ENCODE data around the gene LMF2. TPM values are rescaled to one million over a fixed set of nuclear protein-coding genes. Genes with fewer than 3 reads are reported as not detected.

LMF2 gene
- total RNA-seq, 4 donors from 2014 or later = 35.4 to 65.0 (median 46.2) TPM

GRCh38 chr22:50545522-50546325 lies 38.2 kb upstream of the LMF2 start, which contains the start of gene KLHDC7B:
Gene KLHDC7B (plus strand): TSS chr22:50545899. CDS start chr22:50546244, 345 bp downstream.
- Histone ChIP-seq H3K9me3 (no peaks in the 10 kb centered on the region), H3K27me3 (peaks cover 0 to 59% (median 0%) of the 10 kb centered on the region in 4 donors), H3K36me3 (no peaks in the 10 kb centered on the region), H3K27ac (peak within 1 kb of the TSS; percentile 70 to 94 (median 80)), H3K4me1 (peaks cover 18 to 85% (median 49%) of the 10 kb centered on the region in 3 donors), H3K4me3 (peak within 1 kb of the TSS in 1 of 4 donors; percentile 56)
- 41 to 59% methylated on average over 5 of the region's 10 CpGs for whole genome bisulfite sequencing, 2 donors
- intact Hi-C loops (cut with DNase I) = no loop called here
- TF ChIP-seq POLR2A (IDR thresholded peaks at IDR 0.05) (no peak), CTCF (IDR thresholded peaks at IDR 0.05) (peak in 2 of 6 experiments; percentile 16 to 26)
- no peak for DNase-seq

GRCh38 chr22:50544746-50545253 lies 37.3 kb upstream of the LMF2 start:
- H3K36me3 ChIP-seq = no peaks in the 10 kb centered on the region
- TF ChIP-seq POLR2A (IDR thresholded peaks at IDR 0.05) = no peak
- no peak for TF ChIP-seq CTCF (IDR thresholded peaks at IDR 0.05)
- intact Hi-C loops (cut with DNase I) = no loop called here
- H3K27me3 ChIP-seq = peaks cover 0 to 54% (median 0%) of the 10 kb centered on the region in 4 donors
- H3K27ac ChIP-seq = peak overlapping the region; percentile 70 to 94 (median 80)
- no peak for DNase-seq
- 5 to 40% methylated on average over 1 to 4 of the region's 5 CpGs for WGBS, 2 donors
- peak overlapping the region in 2 of 4 donors; percentile 34 to 56 for H3K4me3 ChIP-seq
- H3K9me3 ChIP-seq = no peaks in the 10 kb centered on the region
- H3K4me1 ChIP-seq = peaks cover 23 to 94% (median 56%) of the 10 kb centered on the region in 3 donors

GRCh38 chr22:50544078-50544745 lies 36.7 kb upstream of the LMF2 start:
- H3K4me1 ChIP-seq = peaks cover 25 to 96% (median 58%) of the 10 kb centered on the region in 3 donors
- intact Hi-C loops (cut with DNase I) = no loop called here
- TF ChIP-seq CTCF (IDR thresholded peaks at IDR 0.05) = peak; percentile 5 to 48 (median 39)
- peak in 1 of 4 donors; percentile 36 for TF ChIP-seq POLR2A (IDR thresholded peaks at IDR 0.05)

GRCh38 chr22:50542416-50542927 lies 35.0 kb upstream of the LMF2 start:
- Histone ChIP-seq H3K9me3 (no peaks in the 10 kb centered on the region), H3K4me3 (no peak overlapping the region), H3K36me3 (no peaks in the 10 kb centered on the region), H3K27me3 (peaks cover 0 to 38% (median 0%) of the 10 kb centered on the region in 4 donors), H3K27ac (peak overlapping the region; percentile 85 to 95 (median 94)), H3K4me1 (peaks cover 40 to 97% (median 72%) of the 10 kb centered on the region in 3 donors)
- DNase-seq = no peak
- TF ChIP-seq POLR2A (IDR thresholded peaks at IDR 0.05) (peak in 1 of 4 donors; percentile 48), CTCF (IDR thresholded peaks at IDR 0.05) (peak in 3 of 6 experiments; percentile 38 to 67 (median 52))
- intact Hi-C loops (cut with DNase I) = no loop called here
- WGBS, 2 donors = 65 to 81% methylated on average over 17 to 18 of the region's 19 CpGs

More at GRCh38 chr22:50544078-50544745, 36.7 kb upstream of the LMF2 start:
- Histone ChIP-seq H3K27ac (peak overlapping the region; percentile 70 to 94 (median 80)), H3K9me3 (no peaks in the 10 kb centered on the region), H3K4me3 (peak overlapping the region; percentile 0 to 56 (median 31)), H3K36me3 (no peaks in the 10 kb centered on the region), H3K27me3 (peaks cover 0 to 48% (median 0%) of the 10 kb centered on the region in 4 donors)
- DNase-seq = no peak
- 2 to 12% methylated on average over 9 to 31 of the region's 52 CpGs for WGBS, 2 donors

Data from esophagus squamous epithelium (tissue), 5 donors.